Activated CD8-positive, alpha-beta T cell treated with anti-CD3 and anti-CD28 coated beads for 36 hours (primary cell): Measurements from ENCODE around the gene VAMP1. TPM values are rescaled to one million over a fixed set of nuclear protein-coding genes. Genes with fewer than 3 reads are reported as not detected.
"Not testable (repeated sequence)": the region's sequence is repeated elsewhere in the genome, so short reads cannot be mapped to it uniquely, and the experiment has no call there.

Experiments used
- ATAC-seq: fragments of 200-7000 bp; cut with Tn5 transposase; one replicate; pipeline ENCODE4 v1.10.0; 2021; ENCODE audit warnings: mild to moderate bottlenecking, moderate library complexity
- CTCF ChIA-PET: fragments of 350-600 bp; sonication (Branson Sonifier 250); formaldehyde crosslinking; loops from one replicate; lab custom pipeline; 2021; ENCODE audit warnings: antibody characterized with exemption; lab: Charles Lee
- POLR2A ChIA-PET: fragments of 350-600 bp; sonication (Branson Sonifier 250); formaldehyde crosslinking; loops from one replicate; lab custom pipeline; 2021; ENCODE audit warnings: antibody characterized with exemption; lab: Charles Lee
- DNase-seq: peaks from one replicate; pipeline ENCODE4 v3.0.0-alpha.2; 2020
- H3K27ac Mint-ChIP-seq: one replicate; pipeline ENCODE4 v1.8.0; 2021; ENCODE audit warnings: mild to moderate bottlenecking, mixed read lengths
- H3K27me3 Mint-ChIP-seq: one replicate; pipeline ENCODE4 v1.8.0; 2021; ENCODE audit warnings: mixed read lengths
- H3K36me3 Mint-ChIP-seq: one replicate; pipeline ENCODE4 v1.8.0; 2021; ENCODE audit warnings: low read depth, mixed read lengths
- H3K4me1 Mint-ChIP-seq: one replicate; pipeline ENCODE4 v1.8.0; 2021; ENCODE audit warnings: low read depth, mixed read lengths
- H3K4me3 Mint-ChIP-seq: one replicate; pipeline ENCODE4 v1.8.0; 2021; ENCODE audit warnings: mild to moderate bottlenecking, moderate library complexity, mixed read lengths
- H3K9me3 Mint-ChIP-seq: one replicate; pipeline ENCODE4 v1.8.0; 2021; ENCODE audit warnings: mixed read lengths
- intact Hi-C: fragments of 100-400 bp; cut with micrococcal nuclease; formaldehyde crosslinking; loops from one replicate; pipeline ENCODE4 v1.10.0; 2022
- total RNA-seq, 2 experiments: library from RNA; stranded (reverse); gene quantifications; one replicate each; pipeline ENCODE4 v1.2.3, GENCODE V29; 2021
- TF ChIP-seq, protein P1 (sequence below): fragments of 200-600 bp; IDR thresholded peaks from one replicate; pipeline ENCODE4 v1.8.0; 2022; ENCODE audit warnings: antibody characterized with exemption, mild to moderate bottlenecking

Gene VAMP1
- total RNA-seq, 2 experiments from 2014 or later = 50.0 to 51.2 TPM

DNA sequence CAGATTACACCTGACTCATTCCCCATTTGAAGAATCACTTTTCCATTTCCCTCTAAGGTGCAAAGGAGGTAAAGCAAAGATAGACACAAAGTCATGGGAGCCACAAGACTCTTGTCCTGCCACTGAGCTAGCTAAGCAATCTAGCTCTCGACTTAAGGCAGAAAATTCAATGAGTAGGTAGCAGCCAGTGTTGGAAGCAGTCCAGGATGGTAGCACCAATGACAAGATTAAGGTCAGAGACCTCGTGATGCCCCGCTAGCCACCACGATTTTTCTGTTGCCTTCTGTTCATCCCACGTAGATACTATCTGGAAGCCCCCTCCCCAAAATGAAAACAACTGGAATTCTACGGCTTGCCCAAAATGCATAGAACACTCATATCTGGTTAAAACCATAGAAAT lies 1.4 kb downstream of the VAMP1 start:
- Mint-ChIP-seq H3K27ac (peak overlapping the region; percentile 88), H3K9me3 (no peaks in the 10 kb centered on the region), H3K27me3 (no peaks in the 10 kb centered on the region), H3K36me3 (peaks cover 58% of the 10 kb centered on the region), H3K4me1 (peaks cover 57% of the 10 kb centered on the region), H3K4me3 (peak overlapping the region; percentile 89)
- ATAC-seq (no peak), DNase-seq (peak; percentile 44)
- POLR2A ChIA-PET = interaction anchor here (0.8 to 6.7 kb wide), 8 partner anchors 10 to 142 kb away, joined by 4 to 110 read pairs (median 13); partner anchors contain the start of genes CD27, MRPL51 and TAPBPL
- TF ChIP-seq, protein P1, sequence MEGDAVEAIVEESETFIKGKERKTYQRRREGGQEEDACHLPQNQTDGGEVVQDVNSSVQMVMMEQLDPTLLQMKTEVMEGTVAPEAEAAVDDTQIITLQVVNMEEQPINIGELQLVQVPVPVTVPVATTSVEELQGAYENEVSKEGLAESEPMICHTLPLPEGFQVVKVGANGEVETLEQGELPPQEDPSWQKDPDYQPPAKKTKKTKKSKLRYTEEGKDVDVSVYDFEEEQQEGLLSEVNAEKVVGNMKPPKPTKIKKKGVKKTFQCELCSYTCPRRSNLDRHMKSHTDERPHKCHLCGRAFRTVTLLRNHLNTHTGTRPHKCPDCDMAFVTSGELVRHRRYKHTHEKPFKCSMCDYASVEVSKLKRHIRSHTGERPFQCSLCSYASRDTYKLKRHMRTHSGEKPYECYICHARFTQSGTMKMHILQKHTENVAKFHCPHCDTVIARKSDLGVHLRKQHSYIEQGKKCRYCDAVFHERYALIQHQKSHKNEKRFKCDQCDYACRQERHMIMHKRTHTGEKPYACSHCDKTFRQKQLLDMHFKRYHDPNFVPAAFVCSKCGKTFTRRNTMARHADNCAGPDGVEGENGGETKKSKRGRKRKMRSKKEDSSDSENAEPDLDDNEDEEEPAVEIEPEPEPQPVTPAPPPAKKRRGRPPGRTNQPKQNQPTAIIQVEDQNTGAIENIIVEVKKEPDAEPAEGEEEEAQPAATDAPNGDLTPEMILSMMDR = no peak
- intact Hi-C loops = loop anchor here (10.0 kb wide), 1 partner anchor 134 kb away; no protein-coding TSS in a partner anchor
- CTCF ChIA-PET = interaction anchor here (0.9 to 5.9 kb wide), 9 partner anchors 9 to 134 kb away, joined by 3 to 56 read pairs (median 4); no protein-coding TSS in a partner anchor

DNA sequence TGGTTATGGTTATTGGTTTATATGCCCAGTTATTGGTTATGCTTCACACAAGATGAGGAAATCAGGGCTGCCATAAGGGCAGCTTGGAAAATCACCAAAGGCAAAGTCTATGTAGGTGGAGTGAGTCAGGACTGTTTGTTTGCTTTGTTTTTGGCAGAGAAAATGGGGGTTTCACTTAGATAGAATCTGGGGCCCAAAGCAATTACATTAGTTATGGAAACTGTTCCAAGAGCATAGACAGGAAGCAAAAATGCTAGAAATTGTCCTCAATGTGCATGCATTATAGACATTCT lies 2.2 kb downstream of the VAMP1 start:
- H3K4me3 Mint-ChIP-seq = peak overlapping the region; percentile 89
- H3K36me3 Mint-ChIP-seq = peaks cover 66% of the 10 kb centered on the region

DNA sequence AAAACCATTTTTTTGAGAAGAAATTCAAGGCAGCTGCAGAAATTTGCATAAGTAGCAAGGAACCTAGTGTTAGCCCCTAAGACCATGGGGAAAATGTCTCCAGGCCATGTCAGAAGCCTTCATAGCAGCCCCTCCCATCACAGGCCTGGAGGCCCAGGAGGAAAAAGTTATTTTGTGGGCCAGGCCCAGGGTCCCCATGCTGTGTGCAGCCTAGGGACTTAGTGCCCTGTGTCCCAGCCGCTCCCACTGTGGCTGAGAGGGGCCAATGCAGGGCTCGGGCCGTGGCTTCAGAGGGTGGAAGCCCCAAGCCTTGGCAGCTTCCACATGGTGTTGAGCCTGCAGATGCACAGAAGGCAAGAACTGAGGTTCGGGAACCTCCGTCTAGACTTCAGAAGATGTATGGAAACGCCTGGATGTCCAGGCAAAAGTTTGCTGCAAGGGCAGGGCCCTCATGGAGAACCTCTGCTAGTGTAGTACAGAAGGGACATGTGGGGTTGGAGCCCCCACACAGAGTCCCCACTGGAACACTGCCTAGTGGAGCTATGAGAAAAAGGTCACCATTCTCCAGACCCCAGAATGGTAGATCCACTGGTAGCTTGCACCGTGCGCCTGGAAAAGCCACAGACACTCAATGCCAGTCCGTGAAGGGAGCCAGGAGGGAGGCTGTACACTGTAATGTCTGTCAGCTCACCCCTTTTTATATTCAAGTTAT lies 2.8 kb downstream of the VAMP1 start:
- not testable (repeated sequence) for H3K9me3 Mint-ChIP-seq, H3K27me3 Mint-ChIP-seq, DNase-seq, ATAC-seq
- H3K36me3 Mint-ChIP-seq = peaks cover 72% of the 10 kb centered on the region
- CTCF ChIA-PET = interaction anchor here (1.1 to 5.9 kb wide), 3 partner anchors 31 to 133 kb away, joined by 3 to 56 read pairs (median 4); no protein-coding TSS in a partner anchor
- POLR2A ChIA-PET = interaction anchor here (0.6 to 6.7 kb wide), 4 partner anchors 8 to 46 kb away, joined by 3 to 110 read pairs (median 55); partner anchors contain the start of genes CD27 and TAPBPL
- intact Hi-C loops = loop anchor here (10.0 kb wide), 1 partner anchor 133 kb away; no protein-coding TSS in a partner anchor
- peaks cover 69% of the 10 kb centered on the region for H3K4me1 Mint-ChIP-seq
- H3K4me3 Mint-ChIP-seq = peak overlapping the region; percentile 89
- peak overlapping the region; percentile 88 for H3K27ac Mint-ChIP-seq

More for the DNA sequence above, 2.2 kb downstream of the VAMP1 start:
- CTCF ChIA-PET = interaction anchor here (1.1 to 5.9 kb wide), 4 partner anchors 10 to 133 kb away, joined by 3 to 56 read pairs (median 4); no protein-coding TSS in a partner anchor
- H3K4me1 Mint-ChIP-seq = peaks cover 64% of the 10 kb centered on the region
- H3K27ac Mint-ChIP-seq = peak overlapping the region; percentile 88
- POLR2A ChIA-PET = interaction anchor here (4.5 to 6.7 kb wide), 3 partner anchors 9 to 43 kb away, joined by 47 to 110 read pairs (median 63); partner anchors contain the start of genes CD27 and TAPBPL
- no peaks in the 10 kb centered on the region for H3K9me3 Mint-ChIP-seq
- DNase-seq = no peak
- intact Hi-C loops = loop anchor here (10.0 kb wide), 1 partner anchor 133 kb away; no protein-coding TSS in a partner anchor
- H3K27me3 Mint-ChIP-seq = no peaks in the 10 kb centered on the region
- no peak for ATAC-seq
- TF ChIP-seq, protein P1 = no peak

DNA sequence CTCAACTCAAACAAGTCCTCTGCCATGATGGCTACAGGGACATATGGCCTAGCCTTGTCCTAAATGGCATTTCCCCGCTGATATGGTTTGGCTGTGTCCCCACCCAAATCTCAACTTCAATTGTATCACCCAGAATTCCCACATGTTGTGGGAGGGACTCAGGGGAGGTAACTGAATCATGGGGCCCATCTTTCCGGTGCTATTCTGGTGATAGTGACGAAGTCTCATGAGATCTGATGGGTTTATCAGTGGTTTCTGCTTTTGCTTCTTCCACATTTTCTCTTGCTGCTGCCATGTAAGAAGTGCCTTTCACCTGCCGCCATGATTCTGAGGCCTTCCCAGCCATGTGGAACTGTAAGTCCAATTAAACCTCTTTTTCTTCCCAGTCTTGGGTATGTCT lies 3.7 kb downstream of the VAMP1 start:
- ChIA-PET CTCF (interaction anchor here (1.2 to 7.5 kb wide), 12 partner anchors 10 to 144 kb away, joined by 3 to 145 read pairs (median 17); partner anchors contain the start of genes CD27, GAPDH and TAPBPL), POLR2A (interaction anchor here (2.2 to 6.7 kb wide), 6 partner anchors 16 to 42 kb away, joined by 14 to 110 read pairs (median 30); partner anchors contain the start of genes CD27 and TAPBPL)
- peaks cover 74% of the 10 kb centered on the region for H3K4me1 Mint-ChIP-seq
- H3K27me3 Mint-ChIP-seq, H3K9me3 Mint-ChIP-seq, ATAC-seq, DNase-seq: not testable (repeated sequence)
- peaks cover 81% of the 10 kb centered on the region for H3K36me3 Mint-ChIP-seq
- intact Hi-C loops = loop anchor here (10.0 kb wide), 1 partner anchor 132 kb away; no protein-coding TSS in a partner anchor
- peak overlapping the region; percentile 88 for H3K27ac Mint-ChIP-seq
- peak overlapping the region; percentile 89 for H3K4me3 Mint-ChIP-seq

DNA sequence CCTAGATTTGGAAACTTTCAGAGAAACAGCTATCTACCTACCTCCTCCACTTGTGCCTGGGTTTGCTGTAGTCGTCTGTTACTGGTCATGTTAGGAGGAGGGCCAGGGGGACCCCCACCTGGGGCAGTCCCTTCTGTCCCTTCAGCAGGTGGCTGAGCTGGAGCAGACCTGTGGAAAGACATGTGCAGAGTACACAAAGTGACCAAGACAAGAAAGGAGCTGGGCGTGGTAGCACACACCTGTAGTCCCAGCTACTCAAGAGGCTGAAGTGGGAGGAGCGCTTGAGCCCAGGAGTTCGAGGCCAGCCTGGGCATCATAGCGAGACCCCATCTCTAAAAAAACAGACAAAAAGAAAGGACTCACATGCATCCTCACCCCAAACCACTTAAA lies 4.3 kb downstream of the VAMP1 start:
- H3K27ac Mint-ChIP-seq = peak overlapping the region; percentile 88
- TF ChIP-seq, protein P1 = no peak

More for the DNA sequence above, 4.3 kb downstream of the VAMP1 start:
- DNase-seq (no peak), ATAC-seq (no peak)
- no peaks in the 10 kb centered on the region for H3K27me3 Mint-ChIP-seq
- peaks cover 76% of the 10 kb centered on the region for H3K4me1 Mint-ChIP-seq
- peaks cover 87% of the 10 kb centered on the region for H3K36me3 Mint-ChIP-seq
- POLR2A ChIA-PET = interaction anchor here (0.7 to 2.2 kb wide), 18 partner anchors 9 to 149 kb away, joined by 3 to 33 read pairs (median 5); partner anchors contain the start of genes GAPDH and TAPBPL
- CTCF ChIA-PET = interaction anchor here (0.6 to 7.5 kb wide), 33 partner anchors 9 to 386 kb away, joined by 3 to 145 read pairs (median 5); partner anchors contain the start of genes CD27, GAPDH, MRPL51 and TAPBPL
- intact Hi-C loops = loop anchor here (10.0 kb wide), 1 partner anchor 131 kb away; no protein-coding TSS in a partner anchor
- no peaks in the 10 kb centered on the region for H3K9me3 Mint-ChIP-seq
- H3K4me3 Mint-ChIP-seq = peak overlapping the region; percentile 89
